Endodermal cell (in vitro differentiated cells): ENCODE measurements around the gene KCNJ1. TPM values are rescaled to one million over a fixed set of nuclear protein-coding genes. Genes with fewer than 3 reads are reported as not detected.

Source experiments
- DNase-seq: peaks from one replicate; pipeline ENCODE4 v3.0.0-alpha.2; 2017
- H3K27ac ChIP-seq: 2 replicates; pipeline ENCODE4 v1.5.1; 2013; ENCODE audit warnings: mild to moderate bottlenecking, low read depth, low read length, moderate library complexity
- H3K27me3 ChIP-seq: 2 replicates; pipeline ENCODE4 v1.6.1; 2013; ENCODE audit warnings: mild to moderate bottlenecking, low read length, moderate library complexity; ENCODE audit not compliant: insufficient read depth, control insufficient read depth, poor library complexity, severe bottlenecking
- H3K36me3 ChIP-seq: 2 replicates; pipeline ENCODE4 v1.7.0; 2013; ENCODE audit warnings: mild to moderate bottlenecking, low read length, moderate library complexity; ENCODE audit not compliant: control insufficient read depth, insufficient read depth
- H3K4me1 ChIP-seq: one replicate; pipeline ENCODE4 v1.7.0; 2013; ENCODE audit warnings: low read length; ENCODE audit not compliant: control insufficient read depth, insufficient read depth
- H3K4me3 ChIP-seq: 2 replicates; pipeline ENCODE4 v1.5.1; 2013; ENCODE audit warnings: mild to moderate bottlenecking, low read length, moderate library complexity
- H3K9ac ChIP-seq: 2 replicates; pipeline ENCODE4 v1.6.1; 2013; ENCODE audit warnings: mild to moderate bottlenecking, low read length, moderate library complexity; ENCODE audit not compliant: poor library complexity, severe bottlenecking; ENCODE audit errors: extremely low read depth
- H3K9me3 ChIP-seq: 2 replicates; pipeline ENCODE4 v1.6.1; 2013; ENCODE audit warnings: mild to moderate bottlenecking, low read length, moderate library complexity; ENCODE audit not compliant: control insufficient read depth
- H3K27ac Mint-ChIP-seq: 2 replicates; pipeline ENCODE4 v1.8.0; 2020; ENCODE audit warnings: mixed read lengths
- H3K27me3 Mint-ChIP-seq: 2 replicates; pipeline ENCODE4 v1.8.0; 2021; ENCODE audit warnings: mild to moderate bottlenecking, mixed read lengths; ENCODE audit not compliant: insufficient read depth
- H3K36me3 Mint-ChIP-seq: 2 replicates; pipeline ENCODE4 v1.8.0; 2020; ENCODE audit warnings: low read depth, mixed read lengths
- H3K4me1 Mint-ChIP-seq: 2 replicates; pipeline ENCODE4 v1.8.0; 2020; ENCODE audit warnings: mixed read lengths
- H3K4me3 Mint-ChIP-seq: 2 replicates; pipeline ENCODE4 v1.8.0; 2020; ENCODE audit warnings: mild to moderate bottlenecking, moderate library complexity, mixed read lengths
- H3K9me3 Mint-ChIP-seq: 2 replicates; pipeline ENCODE4 v1.8.0; 2020; ENCODE audit warnings: mild to moderate bottlenecking, mixed read lengths
- WGBS, 2 experiments: methylation state at CpG; one replicate each; pipeline versions ENCODE4 v1.1.5 to v1.1.7; 2013; ENCODE audit warnings: missing lambda C conversion rate in 2 of 2, mixed read lengths in 1 of 2; ENCODE audit not compliant: insufficient coverage in 1 of 2, insufficient read length in 1 of 2; 5-methylcytosine and 5-hydroxymethylcytosine counted together
- total RNA-seq, 2 donors: library from RNA; stranded (reverse); fragmentation: NEBNext Ultra II Directional in 1 of 2; extraction: Animal tissue kit (Norgen Biotek cat#: 25700) in 1 of 2; gene quantifications; 2 replicates in 1 of 2; 3 replicates in 1 of 2; pipeline ENCODE4 v1.2.1, GENCODE V29; 2021
- TF ChIP-seq, protein P1 (sequence below): fragments of 200-600 bp; sonication (generic); conservative IDR thresholded peaks from 2 replicates; pipeline ENCODE4 v1.5.0; 2021; ENCODE audit warnings: antibody characterized with exemption, mild to moderate bottlenecking

Gene KCNJ1
- total RNA-seq, 2 donors from 2014 or later = not detected

- H3K4me1 ChIP-seq = peaks cover 6% of the 10 kb centered on the region
- Mint-ChIP-seq H3K27me3 (peaks cover 25% of the 10 kb centered on the region), H3K27ac (no peak overlapping the region), H3K9me3 (no peaks in the 10 kb centered on the region), H3K4me3 (no peak overlapping the region), H3K36me3 (no peaks in the 10 kb centered on the region), H3K4me1 (peaks cover 15% of the 10 kb centered on the region)
- H3K4me3 ChIP-seq = no peak overlapping the region
- no peak for DNase-seq
- H3K27ac ChIP-seq = no peak overlapping the region
- H3K36me3 ChIP-seq = no peaks in the 10 kb centered on the region
- no peaks in the 10 kb centered on the region for H3K9me3 ChIP-seq
- H3K9ac ChIP-seq = no peak overlapping the region
- TF ChIP-seq, protein P1, sequence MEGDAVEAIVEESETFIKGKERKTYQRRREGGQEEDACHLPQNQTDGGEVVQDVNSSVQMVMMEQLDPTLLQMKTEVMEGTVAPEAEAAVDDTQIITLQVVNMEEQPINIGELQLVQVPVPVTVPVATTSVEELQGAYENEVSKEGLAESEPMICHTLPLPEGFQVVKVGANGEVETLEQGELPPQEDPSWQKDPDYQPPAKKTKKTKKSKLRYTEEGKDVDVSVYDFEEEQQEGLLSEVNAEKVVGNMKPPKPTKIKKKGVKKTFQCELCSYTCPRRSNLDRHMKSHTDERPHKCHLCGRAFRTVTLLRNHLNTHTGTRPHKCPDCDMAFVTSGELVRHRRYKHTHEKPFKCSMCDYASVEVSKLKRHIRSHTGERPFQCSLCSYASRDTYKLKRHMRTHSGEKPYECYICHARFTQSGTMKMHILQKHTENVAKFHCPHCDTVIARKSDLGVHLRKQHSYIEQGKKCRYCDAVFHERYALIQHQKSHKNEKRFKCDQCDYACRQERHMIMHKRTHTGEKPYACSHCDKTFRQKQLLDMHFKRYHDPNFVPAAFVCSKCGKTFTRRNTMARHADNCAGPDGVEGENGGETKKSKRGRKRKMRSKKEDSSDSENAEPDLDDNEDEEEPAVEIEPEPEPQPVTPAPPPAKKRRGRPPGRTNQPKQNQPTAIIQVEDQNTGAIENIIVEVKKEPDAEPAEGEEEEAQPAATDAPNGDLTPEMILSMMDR = no peak
- peaks cover 6% of the 10 kb centered on the region for H3K27me3 ChIP-seq
- 95% methylated on average over 2 of the region's 2 CpGs; no CpG with 5 or more reads in 1 of the 2 experiments for WGBS, 2 experiments
Observed at GRCh38 chr11:128878455-128878854, 11.4 kb upstream of the KCNJ1 start.

GRCh38 chr11:128877726-128878125 is 10.6 kb upstream of the KCNJ1 start:
- peaks cover 23% of the 10 kb centered on the region for H3K4me1 Mint-ChIP-seq
- H3K27me3 Mint-ChIP-seq = peaks cover 23% of the 10 kb centered on the region
- no peak for DNase-seq
- TF ChIP-seq, protein P1 = no peak
- no peaks in the 10 kb centered on the region for H3K36me3 Mint-ChIP-seq
- H3K27ac Mint-ChIP-seq = no peak overlapping the region
- Histone ChIP-seq H3K9ac (no peak overlapping the region), H3K27ac (no peak overlapping the region), H3K36me3 (no peaks in the 10 kb centered on the region), H3K4me3 (no peak overlapping the region), H3K27me3 (no peaks in the 10 kb centered on the region), H3K4me1 (peaks cover 8% of the 10 kb centered on the region), H3K9me3 (no peaks in the 10 kb centered on the region)
- 90% methylated on average over 5 of the region's 5 CpGs; no CpG with 5 or more reads in 1 of the 2 experiments for WGBS, 2 experiments
- H3K4me3 Mint-ChIP-seq = no peak overlapping the region
- H3K9me3 Mint-ChIP-seq = no peaks in the 10 kb centered on the region

DNA sequence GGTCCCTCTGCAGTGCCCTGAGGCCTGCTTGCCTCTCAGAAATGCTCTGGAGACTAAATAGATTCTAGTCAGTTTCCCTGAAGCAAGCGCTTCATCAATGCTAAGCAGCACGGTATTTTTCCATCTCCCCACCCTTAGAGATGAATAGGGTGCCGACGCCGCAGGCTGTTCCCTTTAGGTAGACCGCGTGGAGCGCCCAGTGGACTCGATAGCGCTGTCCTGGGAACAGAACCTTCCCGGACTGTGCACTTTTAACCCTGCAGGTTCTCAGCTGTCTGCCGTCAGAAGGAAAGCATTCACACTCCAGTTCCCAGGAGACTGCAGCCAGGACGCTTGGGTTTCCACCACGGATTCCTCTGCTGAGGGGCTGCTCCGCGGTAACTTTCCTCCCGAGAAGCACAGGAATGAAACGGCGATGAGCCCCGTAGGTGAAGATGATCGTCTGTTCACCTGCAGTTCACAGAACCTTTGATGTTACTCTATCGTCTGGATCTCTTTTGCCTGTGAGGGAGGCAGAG is 9.1 kb upstream of the KCNJ1 start:
- peaks cover 22% of the 10 kb centered on the region for H3K4me1 ChIP-seq
- no peak overlapping the region for H3K4me3 ChIP-seq
- H3K9ac ChIP-seq = no peak overlapping the region
- Mint-ChIP-seq H3K9me3 (no peaks in the 10 kb centered on the region), H3K27ac (no peak overlapping the region), H3K36me3 (no peaks in the 10 kb centered on the region), H3K4me1 (peaks cover 30% of the 10 kb centered on the region), H3K27me3 (peaks cover 17% of the 10 kb centered on the region), H3K4me3 (no peak overlapping the region)
- no peaks in the 10 kb centered on the region for H3K27me3 ChIP-seq
- no peak overlapping the region for H3K27ac ChIP-seq
- TF ChIP-seq, protein P1 = no peak
- H3K9me3 ChIP-seq = no peaks in the 10 kb centered on the region
- WGBS, 2 experiments = 93 to 97% methylated on average over 22 of the region's 22 CpGs
- no peaks in the 10 kb centered on the region for H3K36me3 ChIP-seq
- DNase-seq = no peak
